Measurements from ENCODE around the gene BRF1.

The BRF1 gene

GRCh38 chr14:105217774-105218173, 83.0 kb downstream of the BRF1 start:
- no peak for DNase-seq
- Mint-ChIP-seq H3K27ac (no peak overlapping the region), H3K27me3 (ENCODE audit: low read depth, poor library complexity) (peaks cover 2% of the 10 kb centered on the region), H3K9me3 (no peaks in the 10 kb centered on the region), H3K4me3 (no peak overlapping the region), H3K36me3 (ENCODE audit: low read depth) (peaks cover 22% of the 10 kb centered on the region), H3K4me1 (peaks cover 4% of the 10 kb centered on the region)
- no peak for TF ChIP-seq CTCF (IDR thresholded peaks at IDR 0.05)

- no peak for TF ChIP-seq CTCF (IDR thresholded peaks at IDR 0.05)
- H3K27me3 Mint-ChIP-seq (ENCODE audit: low read depth, poor library complexity), result peaks cover 2% of the 10 kb centered on the region
- H3K36me3 Mint-ChIP-seq (ENCODE audit: low read depth), result peaks cover 14% of the 10 kb centered on the region
- peak overlapping the region; percentile 64 for H3K27ac Mint-ChIP-seq
- DNase-seq, result no peak
- H3K4me3 Mint-ChIP-seq, result no peak overlapping the region
- H3K9me3 Mint-ChIP-seq, result no peaks in the 10 kb centered on the region
- H3K4me1 Mint-ChIP-seq, result peaks cover 4% of the 10 kb centered on the region
Measured at GRCh38 chr14:105216490-105217247, 84.1 kb downstream of the BRF1 start.

GRCh38 chr14:105215602-105216001, 85.2 kb downstream of the BRF1 start:
- H3K9me3 Mint-ChIP-seq, result no peaks in the 10 kb centered on the region
- no peak overlapping the region for H3K27ac Mint-ChIP-seq
- no peak overlapping the region for H3K4me3 Mint-ChIP-seq
- no peak for TF ChIP-seq CTCF (IDR thresholded peaks at IDR 0.05)
- DNase-seq, result no peak
- H3K27me3 Mint-ChIP-seq (ENCODE audit: low read depth, poor library complexity), result peaks cover 2% of the 10 kb centered on the region
- H3K36me3 Mint-ChIP-seq (ENCODE audit: low read depth), result peaks cover 9% of the 10 kb centered on the region
- H3K4me1 Mint-ChIP-seq, result peaks cover 4% of the 10 kb centered on the region

GRCh38 chr14:105214324-105214915, 86.4 kb downstream of the BRF1 start:
- TF ChIP-seq CTCF (IDR thresholded peaks at IDR 0.05), result no peak
- peaks cover 4% of the 10 kb centered on the region for H3K4me1 Mint-ChIP-seq
- H3K27me3 Mint-ChIP-seq (ENCODE audit: low read depth, poor library complexity), result peaks cover 2% of the 10 kb centered on the region
- DNase-seq, result no peak
- H3K9me3 Mint-ChIP-seq, result no peaks in the 10 kb centered on the region
- H3K36me3 Mint-ChIP-seq (ENCODE audit: low read depth), result peaks cover 9% of the 10 kb centered on the region
- no peak overlapping the region for H3K27ac Mint-ChIP-seq
- H3K4me3 Mint-ChIP-seq, result no peak overlapping the region

GRCh38 chr14:105213361-105213760, 87.4 kb downstream of the BRF1 start:
- TF ChIP-seq CTCF (IDR thresholded peaks at IDR 0.05), result no peak
- DNase-seq, result no peak
- Mint-ChIP-seq H3K4me3 (no peak overlapping the region), H3K27ac (peak overlapping the region; percentile 25), H3K27me3 (ENCODE audit: low read depth, poor library complexity) (peaks cover 2% of the 10 kb centered on the region), H3K9me3 (no peaks in the 10 kb centered on the region), H3K4me1 (peaks cover 4% of the 10 kb centered on the region), H3K36me3 (ENCODE audit: low read depth) (peaks cover 9% of the 10 kb centered on the region)

All from nephron progenitor cell (in vitro differentiated cells).